ENCODE results near the gene ARPC5L.
"Not testable (repeated sequence)": the region's sequence is repeated elsewhere in the genome, so short reads cannot be mapped to it uniquely, and the experiment has no call there.

The ARPC5L gene

GRCh38 chr9:124841075-124841821, 20.7 kb upstream of the ARPC5L start:
- no peak for DNase-seq

- DNase-seq, result no peak
Observed at GRCh38 chr9:124843456-124844034, 18.4 kb upstream of the ARPC5L start.

DNA sequence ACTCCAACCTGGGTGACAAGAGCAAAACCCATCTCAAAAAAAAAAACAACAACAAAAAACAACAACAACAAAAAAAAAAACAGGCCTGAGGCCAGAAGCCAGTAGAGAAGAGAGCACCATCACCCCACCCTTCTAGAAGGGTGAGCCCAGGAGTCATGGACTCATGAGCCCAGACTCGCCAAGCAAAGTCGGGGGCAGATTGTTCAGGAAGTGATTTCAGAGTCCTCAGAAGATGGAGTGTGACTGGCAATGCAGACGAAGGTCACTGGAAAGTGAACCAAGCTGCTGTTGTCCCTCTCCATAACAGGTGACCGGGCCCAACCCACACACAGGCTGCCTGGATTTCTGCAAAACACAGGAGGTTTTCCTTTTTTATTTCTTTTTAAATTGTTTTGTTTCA, 17.6 kb upstream of the ARPC5L start:
- no peak for DNase-seq

- not testable (repeated sequence) for DNase-seq
Observed at GRCh38 chr9:124846467-124846866, 15.5 kb upstream of the ARPC5L start.

- DNase-seq, result no peak
Observed at GRCh38 chr9:124846969-124847368, 15.0 kb upstream of the ARPC5L start.

- no peak for DNase-seq
Observed at GRCh38 chr9:124849801-124850200, 12.1 kb upstream of the ARPC5L start.

DNA sequence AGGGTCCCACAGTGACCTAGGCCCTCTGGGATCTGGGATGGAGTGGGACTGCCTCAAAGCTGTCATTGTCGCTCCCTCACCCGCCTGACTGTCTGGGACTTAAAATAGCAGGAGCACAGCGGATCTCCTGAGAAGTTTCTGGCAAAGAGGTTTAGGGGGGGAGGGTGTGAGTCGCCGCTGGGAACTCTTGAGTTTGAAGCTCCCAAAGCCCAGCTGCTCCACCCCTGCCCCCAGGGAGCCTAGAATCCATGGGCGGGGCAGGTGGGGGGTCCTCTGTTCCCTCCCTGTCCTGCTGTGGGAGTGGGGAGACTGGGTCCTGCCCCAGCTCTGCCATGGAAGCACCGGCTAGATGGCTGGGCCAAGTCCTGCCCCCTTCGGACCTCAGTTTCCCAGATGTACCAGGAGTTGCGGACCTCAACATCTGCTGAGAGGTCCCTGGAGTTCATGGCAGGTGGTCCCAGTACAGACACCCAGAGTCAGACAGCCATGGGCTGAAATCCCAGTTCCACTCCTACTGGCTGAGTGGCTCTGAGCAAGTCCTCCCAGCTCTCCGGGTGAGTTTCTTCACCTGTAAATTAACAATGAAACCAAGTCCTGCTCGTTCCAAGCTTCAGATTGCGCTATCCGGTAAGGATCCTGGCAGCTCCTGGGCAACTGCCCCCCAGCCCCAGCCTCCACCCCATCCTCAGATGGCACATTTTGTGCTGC, 9.7 kb upstream of the ARPC5L start:
- DNase-seq, result no peak

DNA sequence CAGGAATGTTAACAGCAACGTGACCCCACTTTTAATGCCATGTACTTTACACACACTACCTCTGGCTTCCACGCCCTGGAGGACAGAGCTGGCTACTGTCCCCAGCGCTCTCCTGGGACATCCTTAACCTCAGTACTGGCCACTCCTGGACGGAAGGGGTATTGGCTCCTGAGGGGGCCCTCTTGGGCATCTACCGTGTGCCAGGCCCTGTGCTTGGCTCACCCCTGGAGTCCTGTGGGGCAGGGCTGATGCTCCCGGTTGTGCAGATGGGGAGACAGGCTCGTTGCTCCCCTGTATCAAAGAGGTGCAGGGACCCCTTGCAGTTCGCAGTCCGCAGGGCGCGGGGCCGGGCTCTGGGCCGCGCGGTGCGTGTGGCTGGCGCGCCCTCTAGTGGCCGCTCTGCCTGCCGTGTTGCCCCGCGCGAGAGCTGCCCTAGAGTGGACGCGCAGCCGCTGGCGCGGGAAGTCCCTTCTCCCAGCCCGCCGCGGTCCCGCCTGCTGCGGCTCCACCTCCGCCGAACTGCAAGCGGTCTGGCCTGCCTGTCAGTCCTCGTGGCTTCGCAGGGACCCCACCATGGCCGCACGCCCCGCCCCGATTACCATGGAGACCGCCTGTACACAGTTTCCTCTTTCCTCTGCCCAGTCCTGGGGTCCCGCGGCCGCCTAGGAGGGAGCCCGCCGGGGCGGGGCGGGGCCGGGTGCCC, 8.9 kb upstream of the ARPC5L start, which contains the start of gene WDR38:
Gene WDR38 (plus strand): TSS at position 632 of the 703 bp plus-strand sequence. CDS start 72 bp downstream, outside the sequence.
- DNase-seq, result peak; percentile 71

GRCh38 chr9:124853605-124854143, 8.3 kb upstream of the ARPC5L start:
- DNase-seq, result no peak

DNA sequence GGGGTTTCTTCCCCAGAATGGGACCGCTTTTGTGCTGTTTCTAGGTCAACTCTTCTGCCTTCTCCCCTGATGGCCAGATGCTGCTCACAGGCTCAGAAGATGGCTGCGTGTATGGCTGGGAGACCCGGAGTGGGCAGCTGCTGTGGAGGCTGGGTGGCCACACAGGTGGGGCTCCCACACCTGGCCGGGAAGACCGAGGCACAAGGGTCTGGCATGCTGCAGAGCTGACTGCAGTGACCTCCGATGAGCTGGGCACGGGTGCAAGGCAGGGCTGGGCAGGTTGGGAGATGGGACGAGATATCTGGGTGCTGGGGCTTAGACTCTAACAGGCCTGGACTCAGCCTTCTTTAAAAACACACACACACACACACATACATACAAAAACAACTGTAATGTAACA, 7.8 kb upstream of the ARPC5L start:
- no peak for DNase-seq

GRCh38 chr9:124854822-124855221, 7.1 kb upstream of the ARPC5L start:
- no peak for DNase-seq

DNA sequence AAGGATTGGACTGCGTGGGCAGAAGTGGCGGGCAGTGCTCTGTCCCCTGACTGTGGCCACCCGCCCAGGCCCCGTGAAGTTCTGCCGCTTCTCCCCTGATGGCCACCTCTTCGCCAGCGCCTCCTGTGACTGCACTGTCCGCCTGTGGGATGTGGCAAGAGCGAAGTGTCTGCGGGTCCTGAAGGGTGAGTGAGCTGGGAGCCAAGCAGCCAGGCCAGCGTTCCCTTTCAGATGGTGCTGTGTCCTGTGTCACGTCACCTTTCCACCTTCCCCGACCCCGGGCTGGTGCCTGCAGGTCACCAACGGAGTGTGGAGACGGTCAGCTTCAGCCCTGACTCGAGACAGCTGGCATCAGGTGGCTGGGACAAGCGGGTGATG, 6.4 kb upstream of the ARPC5L start:
- DNase-seq, result no peak

DNA sequence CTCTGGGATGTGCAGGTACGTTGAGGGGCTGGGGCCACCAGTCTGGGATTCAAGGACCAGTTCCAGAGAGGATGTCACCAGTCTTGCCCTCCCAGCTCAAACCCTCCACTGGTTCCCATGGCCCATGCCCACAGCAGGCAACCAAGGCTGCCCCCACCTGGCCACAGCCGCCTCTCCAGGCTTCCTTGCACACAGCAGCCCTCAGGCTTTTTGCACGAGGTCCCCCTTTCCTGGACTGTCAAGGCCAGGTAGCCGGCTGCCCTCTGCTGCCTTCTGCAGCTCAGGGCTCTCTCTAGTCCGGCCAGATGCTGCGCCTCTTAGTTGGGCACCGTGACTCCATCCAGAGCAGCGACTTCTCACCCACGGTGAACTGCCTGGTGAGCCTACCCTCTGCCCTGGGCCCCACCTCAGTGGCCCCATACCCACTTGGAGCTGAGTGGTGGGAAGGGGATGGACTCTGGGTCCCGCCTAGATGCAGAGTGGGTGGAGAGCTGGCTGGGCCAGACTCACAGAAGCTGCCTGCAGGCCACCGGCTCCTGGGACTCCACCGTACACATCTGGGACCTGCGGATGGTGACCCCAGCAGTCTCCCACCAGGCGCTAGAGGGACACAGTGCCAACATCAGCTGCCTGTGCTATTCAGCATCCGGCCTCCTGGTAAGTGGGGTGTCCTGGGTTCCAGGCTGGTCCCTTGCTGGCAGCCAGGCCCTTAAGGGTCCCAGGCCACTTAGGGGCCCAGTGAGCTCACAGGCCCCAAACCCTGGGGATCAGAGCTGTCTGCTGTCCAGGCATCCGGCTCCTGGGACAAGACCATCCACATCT, 5.8 kb upstream of the ARPC5L start:
- DNase-seq, result no peak

DNA sequence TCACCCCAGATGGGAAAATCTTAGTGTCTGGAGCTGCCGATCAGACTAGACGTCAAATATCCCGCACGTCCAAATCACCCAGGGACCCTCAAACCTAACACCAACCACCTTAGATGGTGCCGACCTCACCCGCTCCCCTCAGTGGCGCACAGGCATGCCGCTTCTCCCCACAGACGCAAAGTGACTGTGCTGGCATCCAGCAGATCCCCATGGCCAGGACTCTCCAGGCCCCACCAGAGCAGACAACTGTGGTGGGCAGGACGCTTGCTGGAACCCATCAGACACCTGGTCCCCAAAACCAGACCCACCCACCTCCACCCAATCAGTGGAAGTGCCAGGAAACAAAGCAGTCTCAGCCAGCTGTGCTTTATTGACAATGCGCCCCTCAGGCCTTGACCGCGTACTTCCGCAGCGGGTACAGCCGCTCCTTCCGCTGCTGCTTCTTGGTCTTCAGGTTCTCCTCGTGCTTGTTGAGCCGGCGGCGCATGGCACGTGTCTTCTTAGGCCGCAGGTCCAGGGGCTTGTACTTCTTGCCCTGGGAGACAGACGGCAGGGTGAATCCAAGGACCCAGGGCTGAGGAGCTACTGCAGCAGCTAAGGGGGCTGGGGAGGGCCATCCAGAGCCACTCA, 4.3 kb upstream of the ARPC5L start:
- DNase-seq, result no peak

DNA sequence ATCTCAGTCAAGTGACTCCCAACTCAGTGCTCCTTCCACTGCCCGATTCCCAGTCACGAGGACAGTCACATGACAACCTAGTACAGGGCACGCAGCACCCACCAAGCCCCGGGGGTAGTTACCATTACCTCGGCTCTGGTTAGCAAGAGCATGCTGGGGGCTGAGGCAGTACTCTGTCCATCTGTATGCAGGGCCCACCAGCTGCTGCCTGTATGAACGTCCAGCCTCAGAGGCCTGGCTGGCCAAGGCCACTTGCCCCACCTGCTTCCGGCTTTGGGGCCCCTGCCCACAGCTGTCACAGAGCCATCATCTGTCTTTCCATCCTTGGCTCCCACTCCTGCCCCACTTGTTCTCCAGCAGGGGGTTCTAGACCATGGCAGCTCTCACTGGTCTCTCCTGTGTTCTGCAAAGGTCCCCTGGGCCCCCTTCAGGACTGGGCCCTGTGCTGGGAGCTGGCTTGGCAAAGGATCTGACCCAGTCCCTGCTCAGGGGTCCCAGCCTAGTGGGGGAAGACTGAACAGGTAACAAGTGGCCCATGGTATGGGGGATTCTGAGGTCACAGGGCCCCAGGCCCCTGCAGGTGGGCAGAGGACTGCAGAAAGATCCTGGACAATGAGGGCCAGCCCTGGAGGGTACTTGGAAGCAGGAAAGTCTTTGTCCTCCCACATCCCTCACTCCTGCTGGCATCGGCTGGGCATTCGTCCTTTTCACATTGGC, 3.4 kb upstream of the ARPC5L start:
- DNase-seq, result no peak

GRCh38 chr9:124859803-124860581, 1.9 kb upstream of the ARPC5L start:
- no peak for DNase-seq

GRCh38 chr9:124860582-124861341, 1.2 kb upstream of the ARPC5L start:
- DNase-seq, result no peak

DNA sequence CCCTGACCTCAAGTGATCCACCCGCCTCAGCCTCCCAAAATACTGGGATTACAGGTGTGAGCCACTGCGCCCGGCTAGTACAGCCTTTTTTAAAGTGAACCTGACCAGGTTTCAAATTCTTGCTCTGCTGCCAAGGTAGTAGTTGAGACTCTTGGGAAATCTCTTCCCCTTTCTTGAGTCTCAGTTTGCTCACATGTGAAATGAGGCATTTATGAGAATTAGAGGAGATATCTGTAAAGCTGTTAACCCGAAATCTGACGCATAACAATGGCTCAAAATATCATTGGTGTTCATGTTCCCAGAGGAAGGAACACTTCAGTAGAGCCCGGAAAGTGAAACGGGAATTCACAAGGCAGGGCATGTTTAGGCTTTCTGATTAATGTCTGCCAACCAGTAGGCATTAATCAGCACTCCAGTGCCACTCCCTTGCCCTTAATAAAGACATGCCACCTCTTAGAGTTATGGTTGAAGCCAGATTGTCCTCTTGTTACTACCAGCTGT, 1.5 kb downstream of the ARPC5L start:
- no peak for DNase-seq

Measured in activated CD4-positive, alpha-beta T cell treated with anti-CD3 and anti-CD28 coated beads, Interleukin-2, amount 50 U/mL, for 1 hour (primary cell).